Effector CD8-positive, alpha-beta T cell (primary cell): ENCODE results near the gene MCF2L.
"Not testable (repeated sequence)": the region's sequence is repeated elsewhere in the genome, so short reads cannot be mapped to it uniquely, and the experiment has no call there.

ENCODE experiments used
- DNase-seq: peaks from one replicate; lab custom pipeline; 2025; lab: John Stamatoyannopoulos, UW
- total RNA-seq, 4 experiments: gene quantifications; one replicate each; lab custom pipeline; 2026; lab: John Stamatoyannopoulos, UW

MCF2L gene
- 7.4 to 18.6 (median 9.4) reads per million in 4 experiments for total RNA-seq

GRCh38 chr13:112968910-112969691 lies at the start of gene MCF2L:
Gene MCF2L (plus strand): TSS chr13:112969214. CDS start chr13:112969380, 166 bp downstream.
- DNase-seq, result peak; percentile 53

DNA sequence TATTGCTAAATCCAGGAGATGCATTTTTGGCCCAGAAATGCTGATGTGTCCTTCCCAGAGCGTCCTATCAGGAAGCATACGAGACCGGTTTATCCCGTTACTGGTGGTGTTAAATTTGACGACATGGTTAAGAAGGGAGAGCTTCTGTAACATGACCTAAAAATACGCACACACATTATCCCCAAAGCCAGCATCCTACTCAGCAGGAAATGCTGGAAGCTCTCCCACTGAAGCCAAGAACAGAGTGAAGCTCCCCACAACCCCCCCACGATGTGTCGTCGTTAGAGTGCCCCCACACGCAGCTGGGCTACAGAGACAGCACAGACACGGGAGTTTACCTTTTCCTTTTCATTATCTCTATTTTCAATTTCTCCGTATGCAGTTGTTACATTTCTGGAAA lies 45.1 kb upstream of the MCF2L start:
- DNase-seq, result no peak

- no peak for DNase-seq
These were observed 44.6 kb upstream of the MCF2L start for GRCh38 chr13:112924365-112924764.

DNA sequence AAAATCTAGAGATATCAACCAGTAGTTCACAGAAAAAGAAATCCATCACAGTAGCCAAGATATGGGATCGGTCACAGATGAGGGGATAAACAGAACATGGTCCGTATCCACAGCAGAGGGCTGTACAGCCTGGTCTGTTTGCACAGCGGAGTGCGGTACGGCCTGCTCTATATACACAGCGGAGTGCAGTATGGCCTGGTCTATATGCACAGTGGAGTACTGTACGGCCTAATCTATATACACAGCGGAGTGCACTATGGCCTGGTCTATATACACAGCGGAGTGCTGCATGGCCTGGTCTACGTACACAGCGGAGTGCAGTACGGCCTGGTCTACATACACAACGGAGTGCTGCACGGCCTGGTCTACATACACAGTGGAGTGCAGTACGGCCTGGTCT lies 43.0 kb upstream of the MCF2L start:
- DNase-seq, result no peak

- DNase-seq, result no peak
These were observed 42.0 kb upstream of the MCF2L start for GRCh38 chr13:112926993-112927392.

DNA sequence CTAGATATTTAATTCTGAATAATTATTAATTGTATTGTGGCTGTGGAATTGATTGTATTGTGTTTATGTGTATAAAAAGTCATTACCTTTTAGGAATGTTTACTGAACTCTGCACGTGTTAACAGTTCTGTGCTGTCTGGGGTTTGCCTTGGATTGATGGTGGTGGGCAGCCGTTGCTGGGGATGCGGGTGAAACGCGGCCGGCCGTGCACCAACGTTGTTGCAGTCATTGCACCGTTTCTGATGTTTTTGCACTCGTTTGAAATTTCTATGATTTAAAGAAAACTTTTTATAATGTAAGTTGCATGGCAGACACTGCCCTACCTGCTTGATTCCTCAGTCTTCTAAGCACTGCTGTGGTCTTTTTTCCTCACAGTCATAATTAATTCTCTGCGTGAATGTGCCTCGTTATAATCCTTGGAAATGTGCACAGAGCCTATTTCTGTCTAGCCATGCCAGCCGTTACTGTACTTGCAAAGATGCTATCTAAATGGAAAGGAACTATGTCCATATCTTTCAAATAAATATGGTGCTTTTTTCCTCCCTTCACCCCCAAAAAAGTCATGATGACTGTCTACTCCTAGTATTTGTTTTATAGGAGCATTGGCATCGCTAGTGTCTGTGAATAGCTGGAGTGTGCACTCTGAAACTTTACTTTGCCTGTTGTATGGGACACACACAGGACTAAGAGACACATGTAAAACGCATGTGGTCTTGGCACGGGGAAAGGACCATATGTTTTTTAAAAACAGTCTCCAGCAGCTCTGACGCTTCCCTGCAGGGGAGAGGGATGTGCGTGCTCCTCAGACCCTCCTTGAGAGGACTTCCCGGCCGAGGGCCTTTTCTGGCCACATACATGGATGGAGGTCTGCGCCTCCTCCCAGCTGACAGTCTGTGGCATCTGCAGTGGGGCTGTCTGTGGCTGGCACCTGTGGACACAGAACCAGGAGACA lies 40.7 kb upstream of the MCF2L start:
- no peak for DNase-seq

DNA sequence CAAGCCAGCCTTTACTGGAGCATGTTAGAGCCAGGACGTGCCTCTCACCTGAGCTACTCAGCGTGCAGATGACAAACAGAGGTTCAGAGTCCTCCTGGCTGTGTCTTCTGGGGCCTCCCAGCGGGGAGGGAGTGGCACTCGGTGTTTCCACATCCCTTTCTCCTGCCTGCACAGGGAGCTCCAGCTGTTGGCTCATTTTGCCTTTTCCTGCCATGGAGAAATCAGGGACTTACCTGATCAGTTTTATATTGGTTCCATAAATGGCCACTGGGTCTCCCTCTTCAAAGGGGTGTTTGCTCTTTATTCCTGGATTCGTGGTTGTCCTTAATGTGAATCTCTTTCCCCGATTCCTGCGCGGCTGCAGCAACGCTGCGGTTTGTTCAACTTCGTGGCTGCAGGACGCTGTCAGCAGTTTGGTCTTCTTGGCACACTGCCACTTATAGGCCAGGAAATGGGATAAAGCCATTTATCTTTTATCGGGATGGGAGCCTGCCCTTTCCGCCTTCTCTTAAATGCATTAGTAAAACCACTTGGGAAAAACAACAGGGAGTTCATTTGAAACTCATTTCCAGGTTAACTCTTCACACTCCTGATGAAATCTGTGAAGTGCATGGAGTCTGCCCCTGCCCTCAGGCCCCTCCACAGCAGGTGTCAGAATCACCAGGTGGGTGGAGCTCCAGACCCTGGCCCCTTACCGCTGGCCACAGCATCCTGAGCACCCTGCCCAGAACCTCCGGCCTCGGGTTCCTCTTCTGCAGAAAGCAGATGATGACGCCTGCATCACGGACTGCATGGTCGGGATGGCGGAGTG lies 39.8 kb upstream of the MCF2L start:
- DNase-seq, result no peak

GRCh38 chr13:112929783-112930055 lies 39.3 kb upstream of the MCF2L start:
- DNase-seq, result no peak

DNA sequence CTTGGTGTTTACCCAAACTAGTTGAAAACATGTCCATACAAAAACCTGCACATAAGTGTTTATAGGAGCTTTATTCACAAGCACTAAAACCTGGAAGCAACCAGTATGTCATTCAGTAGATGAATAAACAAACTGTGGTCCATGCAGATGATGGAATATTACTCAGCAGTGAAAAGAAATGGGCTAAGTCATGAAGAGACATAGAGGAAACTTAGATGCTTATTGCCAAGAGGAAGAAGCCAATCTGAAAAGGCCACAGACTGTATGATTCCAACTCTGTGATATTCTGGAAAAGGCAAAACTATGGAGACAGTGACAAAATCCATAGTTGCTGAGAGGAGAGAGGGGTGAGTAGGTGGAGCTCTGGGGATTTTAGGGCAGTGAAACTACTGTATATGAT lies 38.8 kb upstream of the MCF2L start:
- no peak for DNase-seq

DNA sequence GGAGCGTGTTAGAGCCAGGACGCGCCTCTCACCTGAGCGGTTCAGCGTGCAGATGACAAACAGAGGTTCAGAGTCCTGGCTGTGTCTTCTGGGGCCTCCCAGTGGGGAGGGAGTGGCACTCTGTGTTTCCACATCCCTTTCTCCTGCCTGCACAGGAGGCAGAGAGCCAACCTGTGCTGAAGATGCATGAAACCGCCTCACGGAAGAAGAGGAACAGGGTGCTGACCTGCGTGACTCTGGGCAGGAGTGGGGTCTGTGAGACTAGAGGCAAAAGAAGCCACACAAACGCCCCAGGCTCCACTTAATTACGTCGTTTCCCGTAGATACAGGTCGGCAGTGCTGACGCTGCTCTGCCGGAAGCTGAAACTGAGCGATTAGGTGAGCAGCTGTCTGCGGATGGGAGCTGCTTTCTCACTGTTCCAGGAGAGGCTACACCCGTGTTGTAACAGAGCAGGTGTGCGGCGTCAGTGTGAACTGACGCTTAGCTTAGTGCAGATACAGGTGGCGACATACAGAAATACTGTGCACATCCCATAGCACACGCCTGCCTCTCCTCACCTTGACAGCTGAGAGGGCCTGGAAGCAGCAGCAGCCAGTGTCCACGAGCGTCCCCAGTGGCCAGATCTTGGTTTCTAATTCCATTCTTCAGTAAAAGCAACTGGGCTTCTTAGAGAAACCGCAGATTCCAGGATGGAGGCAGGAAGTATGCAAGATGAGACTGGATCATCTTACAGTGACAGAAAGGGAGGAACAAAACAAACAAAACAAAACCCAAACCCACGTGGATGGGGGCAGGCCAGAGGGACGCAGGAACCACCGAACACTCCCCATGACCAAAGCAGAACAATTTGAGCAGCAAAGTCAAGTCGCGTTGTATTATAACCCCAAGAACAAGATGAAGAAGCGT lies 37.7 kb upstream of the MCF2L start:
- DNase-seq, result no peak

DNA sequence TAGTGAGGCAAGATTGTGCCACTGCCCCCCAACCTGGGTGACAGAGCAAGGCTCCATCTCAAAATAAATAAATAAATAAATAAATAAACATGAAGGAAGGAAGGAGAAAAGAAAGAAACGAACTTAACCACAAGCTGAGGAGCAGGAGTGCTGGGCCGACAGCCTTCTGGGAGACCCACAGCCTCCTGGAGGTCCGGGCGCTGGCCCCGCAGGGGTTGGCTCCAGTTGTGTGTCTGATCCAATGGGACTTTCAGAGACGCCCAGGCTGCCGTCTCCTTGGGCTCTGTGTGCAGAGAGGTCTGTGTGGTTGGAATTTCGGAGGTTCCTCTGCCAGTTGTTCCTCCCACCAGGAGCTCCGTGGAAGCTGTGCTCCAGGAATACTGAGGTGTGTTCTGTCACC lies 36.0 kb upstream of the MCF2L start:
- no peak for DNase-seq

- DNase-seq, result no peak
These were observed 35.4 kb upstream of the MCF2L start for GRCh38 chr13:112933649-112934048.

- no peak for DNase-seq
These were observed 34.9 kb upstream of the MCF2L start for GRCh38 chr13:112934078-112934477.

- no peak for DNase-seq
These were observed 30.3 kb upstream of the MCF2L start for GRCh38 chr13:112938680-112939079.

- DNase-seq, result no peak
These were observed 28.8 kb upstream of the MCF2L start for GRCh38 chr13:112940236-112940635.

DNA sequence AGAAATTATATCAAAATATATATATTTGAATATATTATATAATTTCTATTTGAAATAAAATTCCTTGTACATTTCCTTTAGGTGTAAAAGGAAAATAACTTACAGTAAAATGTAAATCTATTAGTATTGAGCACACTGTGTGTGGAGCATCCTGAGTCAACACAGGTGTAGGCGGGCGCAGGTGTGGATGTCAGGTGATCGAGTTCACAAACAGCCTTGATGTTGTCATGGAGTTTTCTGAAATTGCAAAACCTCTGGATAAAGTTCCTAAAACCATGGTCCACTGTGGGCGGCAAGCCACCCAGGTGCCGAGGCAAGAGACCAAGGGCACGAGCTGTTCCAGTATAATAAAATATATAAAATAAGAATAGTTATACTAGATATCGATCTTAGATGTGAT lies 27.7 kb upstream of the MCF2L start:
- no peak for DNase-seq

DNA sequence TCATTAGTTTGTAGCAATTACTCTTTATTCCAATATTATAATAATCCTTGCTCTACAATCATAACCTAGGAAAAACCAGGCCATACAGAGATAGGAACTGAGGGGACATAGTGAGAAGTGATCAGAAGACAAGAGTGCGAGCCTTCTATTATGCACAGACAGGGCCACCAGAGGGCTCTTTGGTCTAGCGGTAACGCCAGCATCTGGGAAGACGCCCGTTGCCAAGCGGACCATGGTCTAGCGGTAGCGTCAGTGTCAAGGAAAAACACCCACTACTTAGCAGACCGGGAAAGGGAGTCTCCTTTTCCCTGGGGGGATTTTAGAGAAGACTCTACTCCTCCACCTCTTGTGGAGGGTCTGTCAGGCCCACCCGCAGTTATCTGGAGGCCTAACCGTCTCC lies 27.2 kb upstream of the MCF2L start:
- DNase-seq, result not testable (repeated sequence)

- DNase-seq, result peak; percentile 96
These were observed 26.2 kb upstream of the MCF2L start for GRCh38 chr13:112942689-112943308.

DNA sequence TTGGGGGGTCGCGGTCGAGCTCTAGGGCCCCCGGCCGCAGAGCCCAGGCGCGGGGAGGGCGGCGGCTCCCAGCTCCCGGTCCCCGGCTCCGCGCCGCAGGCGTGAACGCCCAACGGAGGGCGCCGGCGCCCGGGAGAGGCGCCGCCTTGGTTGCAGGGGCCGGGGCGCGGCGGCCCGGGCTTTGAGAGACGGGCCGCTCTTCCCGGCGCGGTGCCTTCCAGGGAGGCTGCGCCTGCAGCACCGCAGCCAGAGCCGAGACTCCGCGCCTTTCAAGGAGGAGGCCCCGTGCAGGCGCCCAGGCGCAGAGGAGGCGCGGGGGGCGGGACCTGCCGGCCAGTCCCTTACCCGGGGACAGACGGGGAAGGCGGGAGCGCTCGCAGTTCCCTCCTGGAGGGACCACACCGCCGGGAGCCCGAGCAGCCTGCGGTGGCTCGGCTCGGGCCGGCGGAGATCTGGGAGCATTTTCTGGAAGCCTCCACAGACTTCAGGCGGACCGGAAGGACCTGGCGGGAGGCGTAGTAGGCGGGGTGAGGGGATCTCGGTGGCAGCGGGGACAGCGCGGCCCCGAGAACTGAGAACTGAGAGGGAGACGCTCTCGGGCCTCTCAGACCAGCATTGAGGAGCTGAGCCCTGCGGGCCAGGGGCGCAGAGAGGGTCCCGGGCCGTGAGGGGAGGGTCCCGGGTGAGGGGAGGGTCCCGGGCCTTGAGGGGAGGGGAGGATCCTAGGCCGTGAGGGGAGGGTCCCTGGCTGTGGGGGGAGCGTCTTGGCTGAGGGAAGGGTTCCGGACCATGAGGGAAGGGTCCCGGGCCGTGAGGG lies 25.5 kb upstream of the MCF2L start:
- DNase-seq, result no peak

GRCh38 chr13:112947796-112948195 lies 21.2 kb upstream of the MCF2L start:
- DNase-seq, result no peak
